Caco-2 (cell line): ENCODE measurements around the gene VEPH1. TPM values are rescaled to one million over a fixed set of nuclear protein-coding genes. Genes with fewer than 3 reads are reported as not detected.

ENCODE experiments used
- BruUV-seq: library from RNA; stranded (reverse); fragments of 400-500 nt; replicated peaks from 2 replicates; lab custom pipeline; 2021; lab: Mats Ljungman, UMichigan
- CTCF ChIA-PET: fragments of 300-600 bp; sonication (Branson Sonifier 250); formaldehyde crosslinking; loops from one replicate; lab custom pipeline; 2022; ENCODE audit warnings: antibody characterized with exemption; lab: Charles Lee
- POLR2A ChIA-PET: fragments of 300-600 bp; sonication (Branson Sonifier 250); formaldehyde crosslinking; loops from one replicate; lab custom pipeline; 2022; ENCODE audit warnings: antibody characterized with exemption; lab: Charles Lee
- DNase-seq, 2 experiments: peaks; one replicate each; pipeline versions ENCODE4 v3.0.0 to v3.0.0-alpha.2; 2020 to 2022
- H3K27me3 ChIP-seq: replicated peaks from 2 replicates; pipeline ENCODE4 v1.6.0; 2011; ENCODE audit warnings: low read length; ENCODE audit not compliant: control insufficient read depth, insufficient read depth
- H3K36me3 ChIP-seq: 2 replicates; pipeline ENCODE4 v1.5.1; 2011; ENCODE audit warnings: low read length; ENCODE audit not compliant: control insufficient read depth, insufficient read depth
- H3K4me1 ChIP-seq: fragments of 250-450 bp; sonication (Bioruptor Pico); 2 replicates; pipeline ENCODE4 v1.5.1; 2020; ENCODE audit warnings: mild to moderate bottlenecking
- H3K4me3 ChIP-seq: 2 replicates; pipeline ENCODE4 v1.5.1; 2011; ENCODE audit warnings: low read depth, mild to moderate bottlenecking, control low read depth, low read length
- H3K9me3 ChIP-seq: fragments of 250-450 bp; sonication (Bioruptor Pico); 2 replicates; pipeline ENCODE4 v1.5.1; 2020; ENCODE audit warnings: mild to moderate bottlenecking, moderate library complexity
- H3K27ac Mint-ChIP-seq: one replicate; pipeline ENCODE4 v1.8.0; 2022; ENCODE audit warnings: mixed read lengths; ENCODE audit not compliant: unreplicated experiment
- H3K27me3 Mint-ChIP-seq: one replicate; pipeline ENCODE4 v1.8.0; 2022; ENCODE audit warnings: mixed read lengths; ENCODE audit not compliant: insufficient read depth, unreplicated experiment
- H3K36me3 Mint-ChIP-seq: one replicate; pipeline ENCODE4 v1.8.0; 2022; ENCODE audit warnings: mild to moderate bottlenecking, mixed read lengths; ENCODE audit not compliant: insufficient read depth, unreplicated experiment
- H3K4me1 Mint-ChIP-seq: one replicate; pipeline ENCODE4 v1.8.0; 2022; ENCODE audit warnings: low read depth, mixed read lengths; ENCODE audit not compliant: unreplicated experiment
- H3K4me3 Mint-ChIP-seq: one replicate; pipeline ENCODE4 v1.8.0; 2022; ENCODE audit warnings: mild to moderate bottlenecking, moderate library complexity, mixed read lengths; ENCODE audit not compliant: unreplicated experiment
- H3K9me3 Mint-ChIP-seq: one replicate; pipeline ENCODE4 v1.8.0; 2022; ENCODE audit warnings: mixed read lengths; ENCODE audit not compliant: unreplicated experiment
- CTCF ChIP-seq, 2 experiments: fragments of 200-600 bp in 1 of 2; IDR thresholded peaks; 1 replicate in 1 of 2; 2 replicates in 1 of 2; pipeline versions ENCODE4 v1.5.1 to v1.8.0; 2011 to 2022; ENCODE audit warnings: antibody characterized with exemption in 1 of 2, control low read depth in 1 of 2, inconsistent platforms in 1 of 2, low read depth in 1 of 2, low read length in 1 of 2, mild to moderate bottlenecking in 1 of 2, moderate library complexity in 1 of 2; ENCODE audit not compliant: insufficient read depth in 1 of 2, severe bottlenecking in 1 of 2, unreplicated experiment in 1 of 2
- intact Hi-C: fragments of 100-400 bp; cut with micrococcal nuclease; formaldehyde crosslinking; loops from one replicate; pipeline ENCODE4 v1.10.0; 2022; ENCODE audit not compliant: unreplicated experiment
- total RNA-seq: library from RNA; stranded (reverse); gene quantifications from 2 replicates; pipeline ENCODE4 v1.2.3, GENCODE V29; 2022

VEPH1 gene
- total RNA-seq, 1 experiment from 2014 or later, result 12.0 TPM

DNA sequence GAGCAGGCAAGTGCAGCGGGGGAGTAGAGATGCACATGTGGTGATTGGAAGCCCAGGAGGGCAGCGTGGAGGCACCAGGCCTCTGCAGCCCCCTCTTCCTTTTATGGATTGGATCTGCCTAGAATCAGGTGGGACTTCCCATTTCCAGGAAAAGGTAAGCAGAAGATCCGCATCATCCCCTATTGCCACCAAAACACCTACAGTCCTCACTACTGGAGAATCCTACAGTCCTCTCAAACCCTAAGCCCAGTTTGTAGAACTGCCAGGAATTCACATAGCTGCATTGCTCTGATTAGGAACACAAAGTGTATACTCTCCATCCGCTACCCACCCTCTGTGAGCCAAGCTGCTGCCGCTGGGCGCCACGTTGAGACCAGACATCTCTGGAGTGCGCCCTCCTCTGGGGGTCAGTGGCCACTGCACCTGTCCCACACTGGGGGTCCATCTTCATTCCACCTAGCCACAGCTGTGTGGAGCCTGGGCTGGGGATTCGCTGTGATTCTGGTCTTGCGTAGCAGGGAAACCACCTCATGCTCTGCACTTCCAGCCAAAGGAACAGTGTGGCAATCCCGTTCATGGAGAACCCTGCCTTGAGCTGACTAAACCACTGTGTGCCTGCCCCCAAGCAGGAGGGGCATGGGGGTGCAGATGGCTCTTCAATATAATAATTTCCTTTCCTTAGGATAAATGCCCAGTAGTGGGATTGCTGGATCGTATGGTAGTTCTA lies 155.5 kb downstream of the VEPH1 start:
- Histone ChIP-seq H3K4me3 (no peak overlapping the region), H3K27me3 (no peaks in the 10 kb centered on the region), H3K4me1 (no peaks in the 10 kb centered on the region), H3K36me3 (no peaks in the 10 kb centered on the region), H3K9me3 (no peaks in the 10 kb centered on the region)
- CTCF ChIA-PET, result no interaction called here
- Mint-ChIP-seq H3K4me3 (no peak overlapping the region), H3K4me1 (no peaks in the 10 kb centered on the region), H3K27me3 (peaks cover 10% of the 10 kb centered on the region), H3K36me3 (no peaks in the 10 kb centered on the region), H3K27ac (no peak overlapping the region), H3K9me3 (peaks cover 9% of the 10 kb centered on the region)
- POLR2A ChIA-PET, result no interaction called here
- BruUV-seq, result no TSS peak
- peak in 1 of 2 experiments; percentile 4 for DNase-seq
- peak in 1 of 2 experiments; percentile 31 for TF ChIP-seq CTCF (IDR thresholded peaks at IDR 0.05; ENCODE audit: insufficient read depth in 1 of 2, low read depth in 1 of 2, low read length in 1 of 2, severe bottlenecking in 1 of 2, unreplicated experiment in 1 of 2)
- intact Hi-C loops, result no loop called here

DNA sequence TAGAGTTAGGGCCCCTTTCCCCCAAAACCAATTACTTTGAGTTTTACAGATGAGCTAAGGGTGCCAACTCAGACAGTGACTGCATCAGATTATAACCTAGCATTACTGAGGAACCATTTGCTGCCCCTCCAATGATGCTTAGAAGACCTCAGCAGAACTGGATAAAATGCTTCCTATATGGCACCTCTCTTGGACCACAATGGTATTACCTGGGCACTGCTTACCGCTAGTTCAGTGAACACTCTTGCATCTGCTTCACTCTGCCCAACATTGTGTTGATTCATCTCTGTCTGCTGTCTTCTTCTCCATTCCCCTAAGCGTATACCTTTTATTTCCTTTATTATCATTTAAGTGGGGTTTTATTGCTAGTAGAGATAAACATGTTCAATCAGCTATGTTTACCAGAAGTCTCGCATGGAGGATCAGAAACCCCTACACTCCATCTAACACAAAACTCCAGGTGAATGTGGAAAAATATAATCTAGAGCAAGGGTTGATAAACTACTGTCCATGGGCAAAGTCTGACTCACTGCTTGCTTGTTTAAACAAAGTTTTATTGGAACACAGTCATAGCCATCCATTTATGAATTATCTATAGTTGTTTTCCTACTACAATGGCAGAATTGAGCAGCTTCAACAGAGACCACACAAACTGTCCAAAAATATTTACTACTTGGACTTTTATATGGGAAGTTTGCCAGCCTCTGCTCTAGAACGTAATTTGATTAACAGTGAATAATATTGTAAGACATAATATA lies 166.8 kb downstream of the VEPH1 start:
- CTCF ChIA-PET, result no interaction called here
- Mint-ChIP-seq H3K9me3 (no peaks in the 10 kb centered on the region), H3K4me3 (no peak overlapping the region), H3K27ac (no peak overlapping the region), H3K4me1 (peaks cover 7% of the 10 kb centered on the region), H3K36me3 (no peaks in the 10 kb centered on the region), H3K27me3 (peaks cover 5% of the 10 kb centered on the region)
- BruUV-seq, result no TSS peak
- no peaks in the 10 kb centered on the region for H3K9me3 ChIP-seq
- intact Hi-C loops, result no loop called here
- H3K4me1 ChIP-seq, result 0 out of 2 replicates have a peak, but pooled peaks cover 5% of the 10 kb centered on the region
- TF ChIP-seq CTCF (IDR thresholded peaks at IDR 0.05; ENCODE audit: insufficient read depth in 1 of 2, low read depth in 1 of 2, low read length in 1 of 2, severe bottlenecking in 1 of 2, unreplicated experiment in 1 of 2), result no peak
- no peaks in the 10 kb centered on the region for H3K36me3 ChIP-seq
- DNase-seq, result no peak
- no peaks in the 10 kb centered on the region for H3K27me3 ChIP-seq
- POLR2A ChIA-PET, result no interaction called here
- no peak overlapping the region for H3K4me3 ChIP-seq

GRCh38 chr3:157335233-157336076 lies 167.8 kb downstream of the VEPH1 start:
- BruUV-seq, result no TSS peak
- DNase-seq, result no peak
- no peak for TF ChIP-seq CTCF (IDR thresholded peaks at IDR 0.05; ENCODE audit: insufficient read depth in 1 of 2, low read depth in 1 of 2, low read length in 1 of 2, severe bottlenecking in 1 of 2, unreplicated experiment in 1 of 2)
- POLR2A ChIA-PET, result no interaction called here
- Mint-ChIP-seq H3K9me3 (no peaks in the 10 kb centered on the region), H3K27me3 (peaks cover 2% of the 10 kb centered on the region), H3K4me3 (no peak overlapping the region), H3K4me1 (peaks cover 7% of the 10 kb centered on the region), H3K27ac (no peak overlapping the region), H3K36me3 (no peaks in the 10 kb centered on the region)
- CTCF ChIA-PET, result no interaction called here
- no peaks in the 10 kb centered on the region for H3K9me3 ChIP-seq
- intact Hi-C loops, result no loop called here
- no peak overlapping the region for H3K4me3 ChIP-seq
- H3K27me3 ChIP-seq, result no peaks in the 10 kb centered on the region
- 0 out of 2 replicates have a peak, but pooled peaks cover 5% of the 10 kb centered on the region for H3K4me1 ChIP-seq
- H3K36me3 ChIP-seq, result no peaks in the 10 kb centered on the region
